A549 treated with Mapracorat at 1 μM for 4 hours (cell line): ENCODE measurements around the gene FLYWCH2. TPM values are rescaled to one million over a fixed set of nuclear protein-coding genes. Genes with fewer than 3 reads are reported as not detected.

Experiments
- total RNA-seq: library from RNA; stranded (reverse); fragments of 200-300 nt; extraction: Qiagen RNA extraction; gene quantifications from 5 replicates; pipeline ENCODE4 v1.2.3, GENCODE V29; 2022

FLYWCH2 gene, protein sequence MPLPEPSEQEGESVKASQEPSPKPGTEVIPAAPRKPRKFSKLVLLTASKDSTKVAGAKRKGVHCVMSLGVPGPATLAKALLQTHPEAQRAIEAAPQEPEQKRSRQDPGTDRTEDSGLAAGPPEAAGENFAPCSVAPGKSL
- total RNA-seq, result 46.9 to 54.5 TPM (median 51.5 TPM) in 5 replicates

DNA sequence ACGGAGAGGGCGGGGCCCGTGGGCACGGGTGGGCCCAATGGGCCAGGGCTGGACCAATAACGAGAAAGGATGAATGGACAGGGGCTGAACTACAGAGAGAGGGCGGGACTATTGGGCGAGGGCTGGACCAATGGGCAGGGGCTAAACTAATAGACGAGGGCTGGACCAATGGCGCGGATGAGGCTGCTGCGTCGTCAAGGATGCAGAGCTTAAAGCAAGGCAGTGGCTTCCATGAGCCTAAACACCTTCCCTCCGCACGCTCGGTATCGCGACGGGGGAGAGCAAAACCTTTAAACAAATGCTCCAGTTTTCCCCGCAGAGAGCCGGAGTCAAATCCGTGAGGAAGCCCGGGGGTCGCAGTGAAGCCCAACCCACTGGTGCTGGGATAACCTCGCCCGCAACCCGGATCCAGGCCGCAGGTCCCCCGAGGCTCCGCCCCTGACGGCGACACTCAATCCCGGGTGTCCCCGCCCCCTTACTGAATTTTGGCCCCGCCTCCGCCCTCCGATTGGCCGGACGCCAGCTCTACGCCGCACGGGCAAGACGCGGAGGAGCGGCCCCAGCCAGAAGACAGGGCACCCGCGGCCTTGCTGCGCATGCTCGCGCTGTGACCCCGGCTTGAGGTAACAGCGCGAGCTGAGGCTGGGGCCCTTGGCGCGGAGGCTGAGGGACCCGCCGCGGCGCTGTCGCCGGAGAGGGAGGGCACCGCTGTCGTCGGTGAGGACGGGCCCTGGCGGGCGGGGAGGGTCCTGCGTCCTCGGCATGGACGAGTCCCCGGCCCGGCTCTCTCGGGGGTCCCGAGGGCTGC is at the start of gene FLYWCH2:
FLYWCH2 (plus strand) TSS at position 566 of the 808 bp plus-strand sequence. CDS start 13,235 bp downstream, outside the sequence.

DNA sequence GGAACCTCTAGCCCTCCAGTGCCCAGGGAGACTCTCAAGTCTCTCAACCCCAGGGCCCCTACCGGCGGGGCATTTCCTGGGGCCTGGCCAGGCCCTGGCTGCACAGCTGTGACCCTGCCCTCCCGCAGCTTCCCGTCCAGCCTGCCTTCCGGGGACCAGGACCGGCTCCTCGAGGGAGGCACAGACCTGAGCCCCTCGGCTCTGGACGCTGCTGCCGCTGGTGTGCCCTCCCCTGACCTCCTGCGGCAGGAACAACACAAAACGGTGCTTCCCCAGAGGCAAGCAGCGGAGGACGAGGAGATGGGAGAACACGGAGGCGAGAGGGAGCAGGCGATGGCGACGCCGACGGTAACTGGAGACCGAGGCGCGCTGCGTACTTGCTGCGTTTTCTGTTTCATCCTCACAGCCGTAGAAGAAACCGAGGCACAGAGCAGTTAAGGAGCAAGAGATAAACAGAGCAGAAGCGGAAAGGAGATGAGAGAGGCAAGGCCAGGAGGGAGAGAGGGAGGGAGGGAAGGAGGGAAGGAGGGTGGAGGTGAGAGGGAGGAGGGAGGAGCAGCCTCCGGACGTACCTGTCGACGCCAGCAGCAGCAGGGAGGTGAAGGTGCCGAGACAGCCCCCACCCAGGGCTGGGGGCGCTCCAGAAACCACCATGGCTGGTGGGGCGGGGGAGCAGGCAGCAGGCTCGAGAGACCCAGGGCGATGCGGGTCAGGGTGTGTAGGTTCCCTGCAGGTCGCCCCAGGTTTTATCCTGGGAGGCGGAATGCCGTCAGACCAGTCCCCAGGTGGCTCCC is 25.4 kb upstream of the FLYWCH2 start, which contains the start of gene PRSS22:
PRSS22 (minus strand) TSS at position 720 of the 794 bp plus-strand sequence; CDS start at position 654, 66 bp downstream.

DNA sequence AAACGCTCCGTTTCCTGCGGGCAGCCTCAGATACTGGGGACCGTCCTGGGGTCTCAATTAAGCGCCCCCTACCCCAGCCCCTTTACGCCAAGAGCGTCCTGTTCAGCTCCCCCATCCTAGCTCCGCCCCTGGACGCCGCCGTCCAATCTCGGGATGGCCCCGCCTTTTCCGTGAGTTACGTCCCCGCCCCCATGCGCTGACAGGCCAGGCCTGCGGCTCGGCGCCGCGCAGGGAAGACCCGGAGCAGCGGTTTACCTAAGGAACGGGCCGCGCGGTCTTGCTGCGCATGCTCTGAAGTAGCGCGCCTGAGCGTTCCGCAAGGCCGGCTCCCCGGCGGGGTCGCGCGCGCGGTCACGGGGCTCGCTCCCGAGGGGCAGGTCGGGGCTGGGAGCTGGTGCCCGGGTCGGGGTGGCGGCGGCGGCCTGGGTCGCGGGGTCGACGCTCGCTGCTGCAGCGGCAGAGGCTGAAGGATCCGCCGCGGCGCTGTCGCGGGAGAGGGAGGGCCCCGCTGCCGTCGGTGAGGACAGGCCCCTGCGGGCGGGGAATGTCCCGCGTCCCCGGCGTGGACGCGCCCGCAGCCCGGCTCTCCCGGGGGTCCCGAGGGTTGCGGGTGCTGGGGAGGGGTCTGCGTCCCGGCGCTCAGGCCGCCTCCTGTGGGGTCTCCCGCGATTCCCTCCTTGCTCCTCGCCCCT is 28.8 kb downstream of the FLYWCH2 start, which contains the start of gene FLYWCH1:
FLYWCH1 (plus strand) TSS at position 294 of the 692 bp plus-strand sequence. CDS start 17,755 bp downstream, outside the sequence.

Other genes starting within 250 kb of the FLYWCH2 start
- gene KCTD5, start 200.7 kb upstream of the FLYWCH2 start, total RNA-seq, result 34.0 to 45.4 TPM (median 42.5 TPM) in 5 replicates
- gene PRSS27, start 163.0 kb upstream of the FLYWCH2 start, total RNA-seq, result 1.2 to 1.9 TPM (median 1.3 TPM) in 5 replicates
- gene SRRM2, start 130.6 kb upstream of the FLYWCH2 start, total RNA-seq, result 334 to 476 TPM (median 408 TPM) in 5 replicates
- 484 to 531 TPM (median 518 TPM) in 5 replicates for gene ELOB, start 105.9 kb upstream of the FLYWCH2 start, total RNA-seq
- not detected in 5 replicates for gene PRSS33, start 95.7 kb upstream of the FLYWCH2 start, total RNA-seq
- gene PRSS41, start 84.7 kb upstream of the FLYWCH2 start, total RNA-seq, result not detected in 5 replicates
- 0.14 to 0.34 TPM (median 0.28 TPM) in 3 of 5 replicates, not detected in the others for gene PRSS21, start 66.0 kb upstream of the FLYWCH2 start, total RNA-seq
- gene ZG16B, start 52.9 kb upstream of the FLYWCH2 start, total RNA-seq, result 0.34 to 0.96 TPM (median 0.80 TPM) in 5 replicates
- 0.64 to 1.5 TPM (median 1.2 TPM) in 5 replicates for gene PRSS22, start 25.0 kb upstream of the FLYWCH2 start, total RNA-seq
- gene FLYWCH1, start 28.7 kb downstream of the FLYWCH2 start, total RNA-seq, result 17.9 to 33.6 TPM (median 27.0 TPM) in 5 replicates
- gene KREMEN2, start 81.1 kb downstream of the FLYWCH2 start, total RNA-seq, result 0.88 to 2.6 TPM (median 2.2 TPM) in 5 replicates
- gene PAQR4, start 86.1 kb downstream of the FLYWCH2 start, total RNA-seq, result 34.2 to 48.3 TPM (median 47.2 TPM) in 5 replicates
- gene PKMYT1, start 97.2 kb downstream of the FLYWCH2 start, total RNA-seq, result 59.8 to 103 TPM (median 91.1 TPM) in 5 replicates
- 0.30 to 0.42 TPM (median 0.37 TPM) in 5 replicates for gene CLDN9, start 129.7 kb downstream of the FLYWCH2 start, total RNA-seq
- gene CLDN6, start 135.0 kb downstream of the FLYWCH2 start, total RNA-seq, result 0.07 to 0.42 TPM (median 0.34 TPM) in 5 replicates
- 455 to 639 TPM (median 557 TPM) in 5 replicates for gene TNFRSF12A, start 137.2 kb downstream of the FLYWCH2 start, total RNA-seq
- 231 to 250 TPM (median 239 TPM) in 5 replicates for gene HCFC1R1, start 140.7 kb downstream of the FLYWCH2 start, total RNA-seq
- gene THOC6, start 140.8 kb downstream of the FLYWCH2 start, total RNA-seq, result 24.3 to 38.0 TPM (median 32.1 TPM) in 5 replicates
- gene BICDL2, start 153.7 kb downstream of the FLYWCH2 start, total RNA-seq, result not detected in 5 replicates
- 0.78 to 1.4 TPM (median 0.94 TPM) in 5 replicates for gene MMP25, start 163.3 kb downstream of the FLYWCH2 start, total RNA-seq
- gene IL32, start 182.4 kb downstream of the FLYWCH2 start, total RNA-seq, result 21.6 to 34.9 TPM (median 26.1 TPM) in 5 replicates
- gene ZSCAN10, start 216.1 kb downstream of the FLYWCH2 start, total RNA-seq, result 0.20 TPM in 1 of 5 replicates, not detected in the others
- gene ZNF205, start 229.4 kb downstream of the FLYWCH2 start, total RNA-seq, result 11.6 to 15.7 TPM (median 14.4 TPM) in 5 replicates